HepG2 (cell line): Measurements from ENCODE around the gene PIGN. TPM values are rescaled to one million over a fixed set of nuclear protein-coding genes. Genes with fewer than 3 reads are reported as not detected.

ENCODE experiments used
- ATAC-seq: fragments of 200-7000 bp; cut with Tn5 transposase; 3 replicates; pipeline ENCODE4 v1.9.1; 2020; ENCODE audit warnings: mild to moderate bottlenecking, moderate library complexity
- BruUV-seq: library from RNA; stranded (reverse); fragments of 400-500 nt; replicated peaks from 2 replicates; lab custom pipeline; 2021; lab: Mats Ljungman, UMichigan
- CTCF ChIA-PET: fragments of 300-600 bp; formaldehyde crosslinking; extraction: SDS; loops from one replicate; lab custom pipeline; 2021; ENCODE audit warnings: low total read pairs, inconsistent platforms, low intra/inter-chr PET ratio; lab: Yijun Ruan, JAX
- POLR2A ChIA-PET: fragments of 350-600 bp; sonication (Branson Sonifier 250); formaldehyde crosslinking; loops from one replicate; lab custom pipeline; 2020; ENCODE audit warnings: antibody characterized with exemption, inconsistent platforms; lab: Yijun Ruan, JAX
- DNase-seq: peaks from one replicate; pipeline ENCODE4 v3.0.0-alpha.2; 2015; ENCODE audit warnings: low spot score
- FAIRE-seq: peaks from 3 replicates; lab custom pipeline; 2011; peaks lifted over from hg19 to GRCh38; lab: Jason Lieb, UNC
- H2AFZ ChIP-seq: one replicate; pipeline ENCODE4 v1.6.1; 2011; ENCODE audit warnings: low read length, inconsistent platforms
- H3K27ac ChIP-seq: fragments of 300-600 bp; 3 replicates; pipeline ENCODE4 v1.8.0; 2011; ENCODE audit warnings: mixed run types, mild to moderate bottlenecking, mixed read lengths, low read length, inconsistent platforms; ENCODE audit not compliant: insufficient read depth; ENCODE audit errors: extremely low read length
- H3K27me3 ChIP-seq, 2 experiments: fragments of 200-600 bp in 1 of 2; 2 replicates in 1 of 2; 3 replicates in 1 of 2; pipeline versions ENCODE4 v1.6.0 to v1.8.0; 2011; ENCODE audit warnings: low read length in 2 of 2, mild to moderate bottlenecking in 2 of 2, moderate library complexity in 2 of 2, inconsistent platforms in 1 of 2; ENCODE audit not compliant: insufficient read depth in 2 of 2, control insufficient read depth in 1 of 2
- H3K36me3 ChIP-seq, 2 experiments: fragments of 200-600 bp in 1 of 2; replicated peaks in 1 of 2; 2 replicates in 1 of 2; 3 replicates in 1 of 2; pipeline versions ENCODE4 v1.5.1 to v1.8.0; 2011; ENCODE audit warnings: low read length in 2 of 2, inconsistent platforms in 1 of 2; ENCODE audit not compliant: insufficient read depth in 2 of 2, control insufficient read depth in 1 of 2
- H3K4me1 ChIP-seq: 2 replicates; pipeline ENCODE4 v1.5.1; 2012; ENCODE audit warnings: low read length, inconsistent platforms; ENCODE audit not compliant: insufficient read depth
- H3K4me2 ChIP-seq: 2 replicates; pipeline ENCODE4 v1.6.0; 2011; ENCODE audit warnings: low read depth, low read length, inconsistent platforms
- H3K4me3 ChIP-seq, 3 experiments: fragments of 200-600 bp in 1 of 3; sonication (generic), shearing (Covaris generic) in 1 of 3; replicated peaks in 1 of 3; 2 replicates each; pipeline ENCODE4 v1.5.1; 2011 to 2016; ENCODE audit warnings: low read length in 3 of 3, inconsistent platforms in 2 of 3, low read depth in 2 of 3, mild to moderate bottlenecking in 2 of 3, control low read depth in 1 of 3, mixed read lengths in 1 of 3; ENCODE audit not compliant: insufficient read depth in 1 of 3
- H3K79me2 ChIP-seq: one replicate; pipeline ENCODE4 v1.6.1; 2011; ENCODE audit warnings: low read length, inconsistent platforms; ENCODE audit not compliant: insufficient read depth
- H3K9ac ChIP-seq: 2 replicates; pipeline ENCODE4 v1.6.0; 2011; ENCODE audit warnings: mild to moderate bottlenecking, low read depth, low read length, inconsistent platforms; ENCODE audit not compliant: insufficient read depth
- H3K9me3 ChIP-seq: 2 replicates; pipeline ENCODE4 v1.5.1; 2012; ENCODE audit warnings: mild to moderate bottlenecking, low read length
- H4K20me1 ChIP-seq: 2 replicates; pipeline ENCODE4 v1.6.0; 2011; ENCODE audit warnings: inconsistent platforms, mild to moderate bottlenecking, low read length, moderate library complexity; ENCODE audit not compliant: insufficient read depth
- ADNP ChIP-seq: sonication (generic); formaldehyde crosslinking; IDR thresholded peaks from 2 replicates; pipeline ENCODE4 v1.4.0; 2020; ENCODE audit warnings: missing genetic modification reagents
- CENPT ChIP-seq: sonication (generic); formaldehyde crosslinking; IDR thresholded peaks from 2 replicates; pipeline ENCODE4 v1.8.0; 2022; ENCODE audit warnings: low read depth, mild to moderate bottlenecking, moderate library complexity, missing genetic modification reagents
- ERF ChIP-seq: IDR thresholded peaks from 2 replicates; pipeline ENCODE4 v1.6.1; 2018; ENCODE audit warnings: missing biosample characterization, missing genetic modification reagents
- FOXA1 ChIP-seq, 2 experiments: fragments of 450-650 bp in 1 of 2; sonication (generic) in 1 of 2; formaldehyde crosslinking in 1 of 2; IDR thresholded peaks; 2 replicates each; pipeline versions ENCODE4 v1.4.0 to v1.6.1; 2016 to 2020; ENCODE audit warnings: missing genetic modification reagents in 1 of 2
- FOXJ3 ChIP-seq: sonication (generic); formaldehyde crosslinking; IDR thresholded peaks from 2 replicates; pipeline ENCODE4 v1.4.0; 2020; ENCODE audit warnings: missing genetic modification reagents, mild to moderate bottlenecking, borderline replicate concordance
- KLF16 ChIP-seq, 2 experiments: sonication (generic) in 1 of 2; formaldehyde crosslinking in 1 of 2; IDR thresholded peaks; 2 replicates each; pipeline versions ENCODE4 v1.6.1 to v1.8.0; 2016 to 2023; ENCODE audit warnings: missing genetic modification reagents in 2 of 2, missing compliant biosample characterization in 1 of 2
- MEF2D ChIP-seq: sonication (generic); formaldehyde crosslinking; IDR thresholded peaks from 2 replicates; pipeline ENCODE4 v1.5.1; 2020; ENCODE audit warnings: mild to moderate bottlenecking, missing genetic modification reagents
- RAD51 ChIP-seq: fragments of 450-650 bp; IDR thresholded peaks from 2 replicates; pipeline ENCODE4 v1.6.1; 2016; ENCODE audit warnings: borderline replicate concordance
- SALL2 ChIP-seq: sonication (generic); formaldehyde crosslinking; IDR thresholded peaks from 2 replicates; pipeline ENCODE4 v1.8.1; 2023; ENCODE audit warnings: mild to moderate bottlenecking, missing genetic modification reagents, inconsistent platforms
- SMAD1 ChIP-seq: sonication (generic); formaldehyde crosslinking; IDR thresholded peaks from 2 replicates; pipeline ENCODE4 v1.4.0; 2020; ENCODE audit warnings: missing genetic modification reagents, low read depth, mild to moderate bottlenecking, borderline replicate concordance
- ZFP1 ChIP-seq: IDR thresholded peaks from 2 replicates; pipeline ENCODE4 v1.6.1; 2016
- ZNF382 ChIP-seq: sonication (generic); formaldehyde crosslinking; IDR thresholded peaks from 2 replicates; pipeline ENCODE4 v1.5.0; 2020; ENCODE audit warnings: missing genetic modification reagents, mild to moderate bottlenecking, borderline replicate concordance
- ZNF629 ChIP-seq: sonication (generic); formaldehyde crosslinking; conservative IDR thresholded peaks from 2 replicates; pipeline ENCODE4 v1.5.0; 2020; ENCODE audit warnings: missing genetic modification reagents
- ZNF850 ChIP-seq: sonication (generic); formaldehyde crosslinking; conservative IDR thresholded peaks from 2 replicates; pipeline ENCODE4 v1.9.0; 2021; ENCODE audit warnings: mild to moderate bottlenecking, missing genetic modification reagents
- ZSCAN25 ChIP-seq: sonication (generic); formaldehyde crosslinking; IDR thresholded peaks from 2 replicates; pipeline ENCODE4 v1.8.0; 2022; ENCODE audit warnings: mild to moderate bottlenecking, missing genetic modification reagents
- WGBS: methylation state at CpG from one replicate; pipeline ENCODE4 v1.1.6; 2017; ENCODE audit warnings: low lambda C conversion rate; 5-methylcytosine and 5-hydroxymethylcytosine counted together
- in situ Hi-C: cut with HindIII; loops from 2 replicates; pipeline ENCODE4 v1.10.0; 2017; ENCODE audit warnings: low pct_unique_long_range_greater_than_20kb; ENCODE audit not compliant: extremely low pct_ligation_motif_present
- intact Hi-C: fragments of 100-400 bp; cut with micrococcal nuclease; formaldehyde crosslinking; loops from one replicate; pipeline ENCODE4 v1.10.0; 2022; ENCODE audit not compliant: unreplicated experiment
- polyA plus RNA-seq, 8 experiments: library from polyadenylated mRNA; depleted of rRNA in 3 of 8; stranded (reverse) in 7 of 8; unstranded in 1 of 8; fragments of >200 nt; fragmentation: Illumina TruSeq in 4 of 8; extraction: Trizol in 4 of 8; gene quantifications; 2 replicates each; pipeline versions ENCODE4 v1.2.1 to v1.2.3, GENCODE V29; 2011 to 2016; ENCODE audit warnings: low read depth in 4 of 8, missing spikeins in 1 of 8, mixed read lengths in 1 of 8; ENCODE audit not compliant: insufficient read depth in 1 of 8
- total RNA-seq, 5 experiments: library from RNA; depleted of rRNA; stranded (reverse); fragments of >200 nt; fragmentation: Illumina TruSeq; extraction: Trizol; gene quantifications; 2 replicates each; pipeline ENCODE4 v1.2.3, GENCODE V29; 2016; ENCODE audit warnings: low read depth in 1 of 5
- TF ChIP-seq, protein P1 (sequence below): fragments of 450-650 bp; IDR thresholded peaks from 2 replicates; pipeline ENCODE4 v1.6.1; 2016
- TF ChIP-seq, protein P2 (sequence below): sonication (generic); formaldehyde crosslinking; IDR thresholded peaks from 2 replicates; pipeline ENCODE4 v1.8.0; 2022; ENCODE audit warnings: missing genetic modification reagents, low read depth, mild to moderate bottlenecking, borderline replicate concordance

PIGN gene
- total and polyA plus RNA-seq, 2 of the 13 experiments (the other 11 are each of a cell fraction or from before 2014, with no cell fraction given), result 15.5 to 33.6 TPM

DNA sequence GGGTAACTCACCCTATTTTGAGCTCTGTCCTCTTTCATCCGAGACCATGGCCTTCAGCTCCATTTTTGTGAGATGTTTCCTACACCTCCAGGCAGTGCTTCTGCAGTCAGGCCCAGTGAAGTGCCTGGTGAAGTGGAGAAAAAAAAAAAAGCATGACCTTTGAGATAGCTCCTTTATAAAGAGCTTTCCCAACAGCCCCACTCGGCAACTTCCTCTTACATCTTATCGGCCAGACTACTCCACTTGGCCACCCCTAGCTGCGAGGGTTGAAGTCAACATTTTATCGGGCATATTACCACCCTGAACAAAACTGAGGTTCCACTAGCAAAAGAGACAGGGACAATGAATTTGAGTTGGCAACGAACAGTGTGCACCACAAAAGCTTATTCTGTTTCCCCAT, 169.2 kb downstream of the PIGN start:
- Histone ChIP-seq H3K4me2 (no peak overlapping the region), H3K36me3 (no peaks in the 10 kb centered on the region), H3K27ac (no peak overlapping the region), H2AFZ (no peak overlapping the region), H3K9ac (no peak overlapping the region), H3K4me3 (no peak overlapping the region), H3K9me3 (no peaks in the 10 kb centered on the region), H3K27me3 (peaks cover 0 to 1% of the 10 kb centered on the region in 2 experiments; a peak in 2 of 5 replicates), H4K20me1 (no peaks in the 10 kb centered on the region), H3K4me1 (no peaks in the 10 kb centered on the region), H3K79me2 (no peaks in the 10 kb centered on the region)
- no peak for TF ChIP-seq MEF2D (CRISPR knock-in tag)
- no peak for TF ChIP-seq FOXJ3 (CRISPR knock-in tag)
- TF ChIP-seq, protein P1, sequence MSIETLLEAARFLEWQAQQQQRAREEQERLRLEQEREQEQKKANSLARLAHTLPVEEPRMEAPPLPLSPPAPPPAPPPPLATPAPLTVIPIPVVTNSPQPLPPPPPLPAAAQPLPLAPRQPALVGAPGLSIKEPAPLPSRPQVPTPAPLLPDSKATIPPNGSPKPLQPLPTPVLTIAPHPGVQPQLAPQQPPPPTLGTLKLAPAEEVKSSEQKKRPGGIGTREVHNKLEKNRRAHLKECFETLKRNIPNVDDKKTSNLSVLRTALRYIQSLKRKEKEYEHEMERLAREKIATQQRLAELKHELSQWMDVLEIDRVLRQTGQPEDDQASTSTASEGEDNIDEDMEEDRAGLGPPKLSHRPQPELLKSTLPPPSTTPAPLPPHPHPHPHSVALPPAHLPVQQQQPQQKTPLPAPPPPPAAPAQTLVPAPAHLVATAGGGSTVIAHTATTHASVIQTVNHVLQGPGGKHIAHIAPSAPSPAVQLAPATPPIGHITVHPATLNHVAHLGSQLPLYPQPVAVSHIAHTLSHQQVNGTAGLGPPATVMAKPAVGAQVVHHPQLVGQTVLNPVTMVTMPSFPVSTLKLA, result no peak
- no peak for TF ChIP-seq SALL2 (CRISPR knock-in tag)
- DNase-seq (no peak), ATAC-seq (no peak), FAIRE-seq (no peak)
- BruUV-seq, result no TSS peak
- WGBS, result 19% methylated on average over 6 of the region's 6 CpGs
- ChIA-PET CTCF (no interaction called here), POLR2A (no interaction called here)
- in situ Hi-C loops, result no loop called here
- intact Hi-C loops, result no loop called here

- WGBS, result 24% methylated on average over 6 of the region's 6 CpGs
- in situ Hi-C loops, result no loop called here
- ATAC-seq (no peak), FAIRE-seq (no peak), DNase-seq (no peak)
- H4K20me1 ChIP-seq, result no peaks in the 10 kb centered on the region
- H3K4me3 ChIP-seq, result no peak overlapping the region
- no peak overlapping the region for H2AFZ ChIP-seq
- H3K9me3 ChIP-seq, result no peaks in the 10 kb centered on the region
- no peaks in the 10 kb centered on the region for H3K79me2 ChIP-seq
- no peak overlapping the region for H3K27ac ChIP-seq
- CTCF ChIA-PET, result no interaction called here
- H3K9ac ChIP-seq, result no peak overlapping the region
- H3K4me1 ChIP-seq, result no peaks in the 10 kb centered on the region
- H3K4me2 ChIP-seq, result no peak overlapping the region
- H3K36me3 ChIP-seq, result no peaks in the 10 kb centered on the region
- BruUV-seq, result no TSS peak
- POLR2A ChIA-PET, result no interaction called here
- intact Hi-C loops, result no loop called here
- TF ChIP-seq ZSCAN25, result no peak
- TF ChIP-seq, protein P2, sequence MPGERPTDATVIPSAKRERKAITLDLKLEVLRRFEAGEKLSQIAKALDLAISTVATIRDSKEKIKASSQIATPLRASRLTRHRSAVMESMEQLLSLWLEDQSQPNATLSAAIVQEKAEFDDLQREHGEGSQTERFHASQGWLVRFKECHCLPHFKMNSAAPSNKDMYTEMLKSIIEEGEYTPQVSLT, result no peak
- TF ChIP-seq ERF (CRISPR knock-in tag), result no peak
- no peak for TF ChIP-seq ZFP1 (CRISPR knock-in tag)
- no peak for TF ChIP-seq KLF16 (CRISPR knock-in tag; IDR thresholded peaks at IDR 0.05)
- no peak for TF ChIP-seq RAD51
- TF ChIP-seq CENPT (CRISPR knock-in tag), result no peak
- TF ChIP-seq FOXA1 (IDR thresholded peaks at IDR 0.05), result no peak
- TF ChIP-seq FOXA1 (CRISPR knock-in tag; IDR thresholded peaks at IDR 0.05), result no peak
- TF ChIP-seq ZNF382 (CRISPR knock-in tag), result no peak
- no peak for TF ChIP-seq SMAD1 (CRISPR knock-in tag)
- TF ChIP-seq ZNF850 (CRISPR knock-in tag), result no peak
- TF ChIP-seq ADNP (CRISPR knock-in tag), result no peak
- no peak for TF ChIP-seq ZNF629 (CRISPR knock-in tag)
- H3K27me3 ChIP-seq, result peaks cover 0 to 1% of the 10 kb centered on the region in 2 experiments; a peak in 2 of 5 replicates
Observed at GRCh38 chr18:62011416-62011815, 175.4 kb downstream of the PIGN start.
